T-helper 1 cell treated with Interleukin-12 subunit alpha and Interleukin-12 subunit beta and Interleukin-4 antibody, amounts not matched to agents 30 μg/mL and 1 μg/mL, for 36 hours (primary cell): Measurements from ENCODE around the gene PCNX2.
"Not testable (repeated sequence)": the region's sequence is repeated elsewhere in the genome, so short reads cannot be mapped to it uniquely, and the experiment has no call there.

Experiments used
- H3K27ac Mint-ChIP-seq: one replicate; pipeline ENCODE4 v1.8.0; 2021; ENCODE audit warnings: mild to moderate bottlenecking, mixed read lengths
- H3K27me3 Mint-ChIP-seq: one replicate; pipeline ENCODE4 v1.8.0; 2021; ENCODE audit warnings: low read depth, mixed read lengths
- H3K36me3 Mint-ChIP-seq: one replicate; pipeline ENCODE4 v1.8.0; 2021; ENCODE audit warnings: low read depth, mixed read lengths
- H3K4me1 Mint-ChIP-seq: one replicate; pipeline ENCODE4 v1.8.0; 2021; ENCODE audit warnings: low read depth, mixed read lengths
- H3K4me3 Mint-ChIP-seq: one replicate; pipeline ENCODE4 v1.8.0; 2021; ENCODE audit warnings: mild to moderate bottlenecking, moderate library complexity, mixed read lengths
- H3K9me3 Mint-ChIP-seq: one replicate; pipeline ENCODE4 v1.8.0; 2021; ENCODE audit warnings: mixed read lengths

PCNX2 gene

GRCh38 chr1:233163696-233164095, 131.8 kb downstream of the PCNX2 start:
- no peaks in the 10 kb centered on the region for H3K27me3 Mint-ChIP-seq
- H3K4me3 Mint-ChIP-seq, result no peak overlapping the region
- H3K9me3 Mint-ChIP-seq, result peaks cover 15% of the 10 kb centered on the region
- peaks cover 46% of the 10 kb centered on the region for H3K36me3 Mint-ChIP-seq
- no peaks in the 10 kb centered on the region for H3K4me1 Mint-ChIP-seq
- H3K27ac Mint-ChIP-seq, result no peak overlapping the region

- Mint-ChIP-seq H3K27ac (no peak overlapping the region), H3K27me3 (no peaks in the 10 kb centered on the region), H3K4me3 (no peak overlapping the region), H3K36me3 (peaks cover 38% of the 10 kb centered on the region), H3K4me1 (no peaks in the 10 kb centered on the region), H3K9me3 (no peaks in the 10 kb centered on the region)
Observed at GRCh38 chr1:233158322-233158721, 137.2 kb downstream of the PCNX2 start.

DNA sequence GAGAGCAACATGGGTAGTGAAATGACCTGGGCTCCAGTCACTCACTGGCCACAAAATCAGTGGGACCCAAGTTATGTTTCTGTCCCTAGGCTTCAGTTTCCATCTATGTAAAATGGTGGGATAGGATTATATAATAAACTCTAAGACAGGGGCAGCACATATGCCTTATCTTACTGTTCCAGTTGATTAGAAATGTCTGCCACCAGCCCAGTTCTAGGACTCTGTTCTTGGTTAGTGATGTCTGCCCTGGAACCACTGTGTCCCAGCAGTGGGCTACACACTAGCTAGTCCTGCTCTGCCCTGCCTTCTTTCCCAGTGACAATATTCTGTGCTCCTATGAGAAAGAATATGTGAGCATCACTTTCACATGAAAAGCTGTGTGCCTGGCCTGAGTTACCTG, 138.3 kb downstream of the PCNX2 start:
- H3K36me3 Mint-ChIP-seq, result peaks cover 36% of the 10 kb centered on the region
- no peak overlapping the region for H3K4me3 Mint-ChIP-seq
- H3K27ac Mint-ChIP-seq, result no peak overlapping the region
- no peaks in the 10 kb centered on the region for H3K9me3 Mint-ChIP-seq
- H3K4me1 Mint-ChIP-seq, result no peaks in the 10 kb centered on the region
- no peaks in the 10 kb centered on the region for H3K27me3 Mint-ChIP-seq

DNA sequence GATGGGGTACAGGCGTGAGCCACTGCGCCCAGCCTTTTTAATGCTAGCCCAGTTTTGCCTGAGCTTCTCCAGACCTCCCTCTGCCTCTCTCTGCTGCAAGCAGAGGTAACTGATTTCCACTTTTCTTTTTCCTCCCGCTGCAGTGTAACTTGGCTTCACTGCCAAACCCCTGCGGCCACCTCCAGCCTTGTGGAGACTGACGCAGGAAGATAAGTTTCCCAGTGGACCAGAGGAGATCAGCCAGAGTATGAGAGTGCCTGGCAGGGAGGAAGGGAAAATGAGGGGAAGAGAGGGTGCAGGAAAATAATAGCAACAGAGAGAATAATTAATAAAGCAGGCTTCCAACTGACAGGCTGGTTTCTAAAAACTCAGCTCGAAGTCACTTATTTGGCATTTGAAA, 143.7 kb downstream of the PCNX2 start:
- H3K27ac Mint-ChIP-seq, result no peak overlapping the region
- peaks cover 17% of the 10 kb centered on the region for H3K36me3 Mint-ChIP-seq
- H3K4me1 Mint-ChIP-seq, result no peaks in the 10 kb centered on the region
- no peak overlapping the region for H3K4me3 Mint-ChIP-seq
- H3K27me3 Mint-ChIP-seq, result no peaks in the 10 kb centered on the region
- H3K9me3 Mint-ChIP-seq, result no peaks in the 10 kb centered on the region

- Mint-ChIP-seq H3K4me3 (no peak overlapping the region), H3K27ac (no peak overlapping the region), H3K9me3 (no peaks in the 10 kb centered on the region), H3K27me3 (no peaks in the 10 kb centered on the region), H3K36me3 (peaks cover 19% of the 10 kb centered on the region), H3K4me1 (no peaks in the 10 kb centered on the region)
Observed at GRCh38 chr1:233144434-233144833, 151.1 kb downstream of the PCNX2 start.

DNA sequence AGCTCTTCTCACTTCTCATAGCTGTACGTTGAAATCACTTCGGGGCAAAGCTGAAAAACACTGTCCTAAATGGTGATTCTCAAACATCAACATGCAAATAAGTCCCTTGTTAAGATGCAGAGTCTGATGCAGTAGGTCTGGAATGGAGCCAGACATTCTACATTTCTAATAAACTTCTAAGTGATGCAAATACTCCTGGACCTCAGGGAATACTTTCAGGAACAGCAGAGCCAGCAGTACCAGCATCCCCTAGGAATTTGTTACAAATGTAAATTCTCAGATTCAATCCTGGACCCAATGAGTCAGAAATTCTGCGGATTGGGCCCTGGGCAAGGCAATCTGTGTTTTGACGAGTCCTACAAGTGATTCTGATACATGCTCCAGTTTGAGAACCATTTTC, 152.3 kb downstream of the PCNX2 start:
- Mint-ChIP-seq H3K9me3 (no peaks in the 10 kb centered on the region), H3K27ac (no peak overlapping the region), H3K27me3 (no peaks in the 10 kb centered on the region), H3K4me3 (no peak overlapping the region), H3K36me3 (peaks cover 21% of the 10 kb centered on the region), H3K4me1 (no peaks in the 10 kb centered on the region)

DNA sequence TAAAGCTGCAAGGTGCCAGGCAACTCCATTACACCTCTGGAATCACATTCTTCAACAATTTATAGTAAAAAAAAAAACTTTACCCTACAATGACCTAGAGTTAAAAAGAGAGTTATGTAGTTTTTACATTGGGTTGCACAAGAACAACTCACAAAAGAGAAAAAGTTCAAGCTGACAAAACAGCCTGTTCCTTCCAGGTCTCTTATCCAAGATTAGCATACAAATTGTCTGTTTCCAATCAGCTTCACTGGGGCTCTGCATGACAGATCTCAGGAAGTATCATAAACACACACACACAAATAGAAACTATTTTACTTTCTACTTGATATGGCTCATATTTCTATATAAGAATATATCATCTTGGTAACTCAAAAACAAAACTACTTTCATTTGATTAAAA, 154.6 kb downstream of the PCNX2 start:
- H3K9me3 Mint-ChIP-seq, result no peaks in the 10 kb centered on the region
- H3K27me3 Mint-ChIP-seq, result no peaks in the 10 kb centered on the region
- no peak overlapping the region for H3K27ac Mint-ChIP-seq
- peaks cover 12% of the 10 kb centered on the region for H3K36me3 Mint-ChIP-seq
- no peaks in the 10 kb centered on the region for H3K4me1 Mint-ChIP-seq
- H3K4me3 Mint-ChIP-seq, result no peak overlapping the region

DNA sequence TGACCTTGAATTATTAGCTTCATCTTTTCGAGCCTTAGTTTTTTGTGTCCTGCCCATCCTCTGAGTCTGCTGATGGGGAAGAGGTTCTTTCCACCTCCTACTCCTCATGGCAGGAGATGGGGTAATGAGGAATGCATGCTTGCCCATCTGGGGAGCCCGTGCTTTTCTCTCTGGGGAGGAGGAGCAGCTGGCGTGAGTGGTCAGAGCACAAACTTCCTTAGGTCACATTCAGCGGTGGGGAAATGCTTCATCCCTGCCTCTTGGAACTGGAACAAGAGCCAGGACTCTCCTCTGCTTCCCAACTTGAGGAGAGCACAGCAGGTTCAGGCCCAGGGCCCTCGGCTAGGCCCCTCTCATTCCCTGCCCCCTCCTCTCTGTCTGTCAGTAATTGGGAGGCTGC, 155.0 kb downstream of the PCNX2 start:
- peaks cover 15% of the 10 kb centered on the region for H3K36me3 Mint-ChIP-seq
- no peaks in the 10 kb centered on the region for H3K9me3 Mint-ChIP-seq
- H3K4me1 Mint-ChIP-seq, result no peaks in the 10 kb centered on the region
- H3K4me3 Mint-ChIP-seq, result no peak overlapping the region
- H3K27me3 Mint-ChIP-seq, result no peaks in the 10 kb centered on the region
- H3K27ac Mint-ChIP-seq, result no peak overlapping the region

DNA sequence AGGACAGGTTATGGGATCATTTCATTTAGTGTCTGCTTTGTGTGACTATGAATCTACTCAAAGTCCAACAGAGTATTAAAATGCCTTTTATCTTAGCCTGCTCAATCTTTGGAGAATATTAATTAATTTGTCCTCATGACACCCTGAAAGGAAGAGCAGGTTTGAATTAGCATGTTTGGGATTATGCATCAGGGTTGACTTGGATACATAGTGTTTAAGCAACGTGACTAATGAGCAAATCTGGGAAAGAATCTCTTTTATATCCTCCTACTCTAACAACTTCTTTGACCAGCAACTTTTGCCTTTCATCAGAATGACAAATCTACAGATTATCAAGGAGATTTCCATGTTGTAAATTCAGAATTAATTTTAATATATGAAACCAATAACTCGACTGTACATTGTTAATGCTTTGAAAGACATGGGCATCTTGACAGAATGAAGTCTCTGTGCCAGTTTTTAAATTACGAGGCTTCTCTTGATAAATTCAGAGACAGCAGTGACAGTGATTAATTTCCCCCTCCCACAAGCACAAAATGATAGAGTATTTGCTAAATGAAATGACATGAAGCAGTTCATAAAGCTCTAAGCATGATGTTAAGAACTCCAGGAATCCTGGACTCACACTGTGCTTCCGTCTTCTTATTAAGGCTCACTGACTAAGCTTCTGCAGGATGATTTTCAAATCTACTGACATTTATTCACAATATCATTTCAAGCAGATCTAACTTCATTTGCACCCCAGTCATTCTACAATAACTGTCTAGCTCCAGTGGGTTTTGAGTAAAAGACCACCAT, 156.5 kb downstream of the PCNX2 start:
- Mint-ChIP-seq H3K36me3 (peaks cover 21% of the 10 kb centered on the region), H3K27me3 (no peaks in the 10 kb centered on the region), H3K27ac (no peak overlapping the region), H3K4me3 (no peak overlapping the region), H3K4me1 (no peaks in the 10 kb centered on the region), H3K9me3 (no peaks in the 10 kb centered on the region)

DNA sequence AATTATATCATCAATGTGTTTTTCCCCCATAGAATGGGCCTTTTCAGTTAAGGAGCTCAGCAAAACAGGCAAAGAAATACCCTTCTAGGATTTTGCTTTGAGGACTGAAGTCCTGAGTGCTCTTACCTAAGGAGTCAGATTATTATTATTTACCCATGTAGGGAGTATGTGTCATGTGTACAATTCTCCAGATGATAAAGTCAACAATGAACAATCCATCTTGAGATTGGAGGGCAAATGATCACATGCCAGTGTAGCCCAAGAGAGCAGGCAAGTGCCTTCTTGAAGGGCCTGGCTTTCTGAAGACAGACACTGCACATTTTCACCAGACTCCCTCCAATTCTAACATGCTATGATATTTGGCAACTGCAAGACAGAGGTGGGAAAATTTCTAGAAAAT, 159.7 kb downstream of the PCNX2 start:
- no peak overlapping the region for H3K27ac Mint-ChIP-seq
- H3K4me3 Mint-ChIP-seq, result no peak overlapping the region
- H3K9me3 Mint-ChIP-seq, result no peaks in the 10 kb centered on the region
- peaks cover 28% of the 10 kb centered on the region for H3K36me3 Mint-ChIP-seq
- peaks cover 3% of the 10 kb centered on the region for H3K4me1 Mint-ChIP-seq
- no peaks in the 10 kb centered on the region for H3K27me3 Mint-ChIP-seq

- Mint-ChIP-seq H3K4me3 (no peak overlapping the region), H3K27me3 (no peaks in the 10 kb centered on the region), H3K27ac (no peak overlapping the region), H3K9me3 (no peaks in the 10 kb centered on the region), H3K4me1 (peaks cover 3% of the 10 kb centered on the region), H3K36me3 (peaks cover 34% of the 10 kb centered on the region)
Observed at GRCh38 chr1:233132445-233132844, 163.1 kb downstream of the PCNX2 start.

- H3K27me3 Mint-ChIP-seq, H3K27ac Mint-ChIP-seq, H3K4me3 Mint-ChIP-seq, H3K9me3 Mint-ChIP-seq, H3K4me1 Mint-ChIP-seq: not testable (repeated sequence)
- H3K36me3 Mint-ChIP-seq, result peaks cover 42% of the 10 kb centered on the region
Observed at GRCh38 chr1:233129031-233129430, 166.5 kb downstream of the PCNX2 start.

- Mint-ChIP-seq H3K27me3 (no peaks in the 10 kb centered on the region), H3K36me3 (peaks cover 34% of the 10 kb centered on the region), H3K4me1 (no peaks in the 10 kb centered on the region), H3K27ac (no peak overlapping the region), H3K9me3 (no peaks in the 10 kb centered on the region), H3K4me3 (no peak overlapping the region)
Observed at GRCh38 chr1:233127157-233127556, 168.4 kb downstream of the PCNX2 start.

DNA sequence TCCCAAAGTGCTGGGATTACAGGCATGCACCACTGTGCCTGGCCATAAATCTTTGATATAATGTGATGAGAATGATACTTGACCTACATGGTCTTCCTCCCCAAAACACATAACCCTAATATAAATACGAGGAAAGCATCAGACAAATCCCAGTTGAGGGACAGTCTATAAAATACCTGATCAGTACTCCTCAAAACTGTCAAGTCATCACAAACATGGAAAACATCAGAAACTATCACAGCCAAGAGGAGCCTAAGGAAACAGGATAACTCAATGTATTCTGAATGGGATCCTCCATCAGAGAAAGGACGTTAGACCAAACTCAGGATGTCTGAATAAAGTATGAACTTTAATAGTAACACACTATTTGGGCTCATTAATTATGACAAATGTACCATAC, 172.7 kb downstream of the PCNX2 start:
- Mint-ChIP-seq H3K4me3 (no peak overlapping the region), H3K36me3 (peaks cover 27% of the 10 kb centered on the region), H3K4me1 (no peaks in the 10 kb centered on the region), H3K27me3 (no peaks in the 10 kb centered on the region), H3K27ac (no peak overlapping the region), H3K9me3 (no peaks in the 10 kb centered on the region)

DNA sequence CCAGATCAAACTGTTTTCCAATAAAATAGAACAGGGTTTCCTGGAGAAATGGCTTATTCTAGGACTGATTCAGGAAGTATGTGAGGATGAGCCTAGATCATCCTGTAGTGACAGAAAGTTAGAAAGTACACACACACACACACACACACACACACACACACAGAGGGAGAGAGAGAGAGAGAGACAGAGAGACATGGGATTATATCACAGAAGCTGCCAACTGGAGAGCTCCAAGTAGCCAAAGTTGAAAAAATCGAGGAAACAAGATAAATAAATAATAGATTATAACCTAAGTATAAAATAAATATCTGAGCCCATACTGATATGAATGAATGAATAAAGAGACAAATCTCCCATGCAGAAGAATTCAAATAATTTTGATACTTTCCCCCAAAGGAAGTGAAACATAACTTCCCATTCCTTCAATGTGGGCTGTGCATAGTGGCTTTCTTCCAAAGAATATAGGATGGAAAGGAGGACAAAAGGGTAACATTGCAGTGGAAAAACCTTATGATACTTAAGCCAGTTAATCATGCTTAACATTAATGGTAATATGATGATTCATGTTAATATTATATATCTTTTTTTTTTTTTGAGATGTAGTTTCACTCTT, 173.5 kb downstream of the PCNX2 start:
- Mint-ChIP-seq H3K36me3 (peaks cover 21% of the 10 kb centered on the region), H3K4me3 (no peak overlapping the region), H3K27ac (no peak overlapping the region), H3K27me3 (no peaks in the 10 kb centered on the region), H3K9me3 (no peaks in the 10 kb centered on the region), H3K4me1 (no peaks in the 10 kb centered on the region)
